WI38 (cell line): Measurements from ENCODE around the gene MBD5.

Experiments used
- H3K4me3 ChIP-seq: 2 replicates; pipeline ENCODE4 v1.5.1; 2011; ENCODE audit warnings: low read depth, mild to moderate bottlenecking, control low read depth, low read length
- TF ChIP-seq, protein P1 (sequence below): IDR thresholded peaks from 2 replicates; pipeline ENCODE4 v1.5.1; 2012; ENCODE audit warnings: low read depth, mild to moderate bottlenecking, control low read depth, low read length

MBD5 gene

DNA sequence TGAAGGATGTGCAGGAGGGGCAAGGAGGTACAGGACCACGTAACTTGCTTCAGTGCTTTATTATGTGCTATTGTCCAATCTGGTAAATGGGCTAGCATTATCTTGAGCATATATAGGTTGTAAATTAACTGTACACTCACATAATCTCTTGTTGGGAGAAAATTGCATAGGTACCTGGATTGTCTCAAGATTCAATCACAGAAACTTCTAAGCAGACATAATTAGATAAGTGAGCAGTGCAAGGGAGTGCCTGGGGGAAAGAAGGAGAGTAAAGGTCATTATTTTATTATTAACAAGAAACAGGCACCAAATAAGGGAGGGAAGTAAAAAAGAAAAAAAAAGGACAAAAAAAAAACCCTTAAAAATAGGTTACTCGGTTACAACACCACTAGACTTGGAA, 186.2 kb downstream of the MBD5 start:
- TF ChIP-seq, protein P1, sequence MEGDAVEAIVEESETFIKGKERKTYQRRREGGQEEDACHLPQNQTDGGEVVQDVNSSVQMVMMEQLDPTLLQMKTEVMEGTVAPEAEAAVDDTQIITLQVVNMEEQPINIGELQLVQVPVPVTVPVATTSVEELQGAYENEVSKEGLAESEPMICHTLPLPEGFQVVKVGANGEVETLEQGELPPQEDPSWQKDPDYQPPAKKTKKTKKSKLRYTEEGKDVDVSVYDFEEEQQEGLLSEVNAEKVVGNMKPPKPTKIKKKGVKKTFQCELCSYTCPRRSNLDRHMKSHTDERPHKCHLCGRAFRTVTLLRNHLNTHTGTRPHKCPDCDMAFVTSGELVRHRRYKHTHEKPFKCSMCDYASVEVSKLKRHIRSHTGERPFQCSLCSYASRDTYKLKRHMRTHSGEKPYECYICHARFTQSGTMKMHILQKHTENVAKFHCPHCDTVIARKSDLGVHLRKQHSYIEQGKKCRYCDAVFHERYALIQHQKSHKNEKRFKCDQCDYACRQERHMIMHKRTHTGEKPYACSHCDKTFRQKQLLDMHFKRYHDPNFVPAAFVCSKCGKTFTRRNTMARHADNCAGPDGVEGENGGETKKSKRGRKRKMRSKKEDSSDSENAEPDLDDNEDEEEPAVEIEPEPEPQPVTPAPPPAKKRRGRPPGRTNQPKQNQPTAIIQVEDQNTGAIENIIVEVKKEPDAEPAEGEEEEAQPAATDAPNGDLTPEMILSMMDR, result no peak
- H3K4me3 ChIP-seq, result no peak overlapping the region

DNA sequence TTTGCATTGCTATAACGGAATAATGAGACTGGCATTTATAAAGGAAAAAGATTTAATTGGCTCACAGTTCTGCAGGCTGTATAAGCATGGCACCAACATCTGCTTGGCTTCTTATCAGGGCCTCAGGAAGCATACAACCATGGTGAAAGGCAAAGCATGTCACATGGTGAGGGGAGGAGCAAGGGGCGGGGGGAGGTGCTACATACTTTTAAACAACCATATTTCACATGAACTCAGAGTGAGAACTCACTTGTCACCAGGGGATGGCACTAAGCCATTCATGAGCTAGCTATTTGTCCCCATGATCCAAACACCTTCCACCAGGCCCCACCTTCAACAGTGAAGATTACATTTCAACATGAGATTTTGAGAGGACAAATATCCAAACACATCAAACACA, 188.7 kb downstream of the MBD5 start:
- H3K4me3 ChIP-seq, result no peak overlapping the region
- TF ChIP-seq, protein P1, result no peak

DNA sequence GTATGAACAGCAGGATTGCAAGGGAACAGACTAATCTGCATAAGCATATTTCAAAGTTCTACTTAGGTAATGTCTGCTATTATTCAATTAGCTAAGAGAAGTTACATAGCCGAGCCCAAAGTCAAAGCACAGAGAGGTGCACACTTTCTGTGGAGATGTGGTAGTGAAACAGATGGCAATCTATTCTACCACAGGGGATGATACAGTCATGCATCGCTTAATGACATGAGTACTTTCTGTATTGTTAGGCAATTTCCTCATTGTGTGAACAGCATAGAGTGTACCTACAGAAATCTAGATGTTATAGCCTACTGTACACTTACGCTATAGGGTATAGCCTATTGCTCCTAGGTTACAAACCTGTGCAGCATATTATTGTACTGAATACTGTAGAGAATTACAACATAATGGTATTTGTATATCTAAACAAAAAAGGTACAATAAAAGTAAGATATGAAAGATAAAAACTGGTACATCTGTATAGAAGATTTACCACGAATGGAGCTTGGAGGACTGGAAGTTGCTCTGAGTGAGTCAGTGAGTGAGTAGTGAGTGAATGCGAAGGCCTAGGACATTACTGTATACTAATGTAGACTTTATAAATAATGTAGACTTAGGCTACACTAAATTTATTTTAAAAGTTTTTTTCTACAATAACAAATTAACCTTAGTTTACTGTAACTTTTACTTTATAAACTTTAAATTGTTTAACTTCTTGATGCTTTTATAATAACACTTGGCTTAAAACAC, 197.6 kb downstream of the MBD5 start:
- H3K4me3 ChIP-seq, result no peak overlapping the region
- TF ChIP-seq, protein P1, result no peak

DNA sequence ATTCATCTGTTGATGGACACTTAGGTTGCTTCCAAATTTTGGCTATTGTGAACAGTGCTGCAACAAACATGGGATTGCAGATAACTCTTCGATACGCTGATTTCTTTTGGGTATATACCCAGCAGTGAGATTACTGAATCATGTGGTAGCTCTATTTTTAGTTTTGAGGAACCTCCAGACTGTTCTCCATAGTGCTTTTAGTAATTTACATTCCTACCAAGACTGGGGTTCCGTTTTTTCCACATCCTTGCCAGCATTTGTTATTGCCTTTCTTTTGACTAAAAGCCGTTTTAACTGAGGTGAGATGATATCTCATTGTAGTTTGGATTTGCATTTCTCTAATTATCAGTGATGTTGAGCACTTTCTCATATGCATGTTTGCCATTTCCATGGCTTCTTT, 200.3 kb downstream of the MBD5 start:
- H3K4me3 ChIP-seq, result no peak overlapping the region
- TF ChIP-seq, protein P1, result no peak

DNA sequence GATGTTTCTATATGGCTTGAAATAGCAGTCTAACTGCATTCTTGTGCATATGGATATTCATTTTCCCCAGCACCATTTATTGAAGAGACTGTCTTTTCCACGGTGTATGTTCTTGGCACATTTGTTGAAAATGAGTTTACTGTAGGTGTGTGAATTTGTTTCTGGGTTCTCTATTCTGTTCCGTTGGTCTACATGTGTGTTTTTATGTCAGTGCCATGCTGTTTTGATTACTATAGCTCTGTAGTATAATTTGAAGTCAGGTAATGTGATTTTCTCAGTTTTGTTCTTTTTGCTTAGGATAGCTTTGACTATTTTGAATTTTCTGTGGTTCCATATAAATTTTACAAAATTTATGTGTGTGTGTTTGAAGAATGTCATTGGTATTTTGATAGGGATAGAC, 201.0 kb downstream of the MBD5 start:
- no peak overlapping the region for H3K4me3 ChIP-seq
- TF ChIP-seq, protein P1, result no peak

DNA sequence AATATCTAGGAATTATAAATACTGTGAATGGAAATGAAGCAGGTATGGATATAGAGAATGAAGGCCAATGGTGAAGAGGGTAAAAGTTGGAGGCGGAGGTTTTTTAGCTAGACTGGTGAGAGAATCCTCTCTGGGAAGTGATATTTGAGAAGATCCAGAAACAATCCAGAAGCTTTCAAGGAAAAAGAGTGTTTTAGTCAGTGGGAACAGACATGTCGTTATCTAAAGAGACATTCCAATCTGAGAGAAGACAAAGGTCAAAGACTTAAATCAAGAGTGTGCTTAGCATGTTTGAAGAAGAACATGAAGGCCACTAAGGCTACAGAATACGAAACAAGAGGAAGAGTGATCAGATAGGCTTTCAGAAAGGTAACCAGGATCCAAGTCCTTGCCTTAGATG, 211.0 kb downstream of the MBD5 start:
- no peak overlapping the region for H3K4me3 ChIP-seq
- TF ChIP-seq, protein P1, result no peak

DNA sequence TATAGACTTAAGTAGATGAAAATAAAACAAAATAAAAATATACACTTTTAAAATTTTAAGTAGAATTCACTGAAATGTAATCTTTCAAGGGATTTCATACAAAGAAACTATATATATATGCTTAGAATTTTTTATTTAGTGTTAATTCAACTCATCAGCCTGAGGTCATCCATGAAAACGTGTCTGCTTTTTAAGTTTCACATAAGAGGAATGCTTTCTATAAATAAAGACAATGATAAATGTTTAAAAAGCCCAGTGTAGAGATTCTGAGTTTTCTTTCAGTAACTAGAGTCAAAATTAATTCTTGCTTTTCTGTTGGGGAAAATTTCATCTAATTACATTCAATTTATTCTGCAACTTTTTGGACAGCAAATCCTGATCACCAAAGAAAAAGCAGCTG, 213.3 kb downstream of the MBD5 start:
- no peak overlapping the region for H3K4me3 ChIP-seq

More for the DNA sequence above, 213.3 kb downstream of the MBD5 start:
- TF ChIP-seq, protein P1, result no peak
